DND-41 (cell line): ENCODE data around the gene MCCC2.

ENCODE experiments used
- CTCF ChIP-seq: IDR thresholded peaks from 2 replicates; pipeline ENCODE4 v1.5.1; 2012; ENCODE audit warnings: borderline replicate concordance, low read length, moderate library complexity, mild to moderate bottlenecking; ENCODE audit not compliant: poor library complexity, severe bottlenecking; ENCODE audit errors: extremely low read depth
- EZH2 ChIP-seq: IDR thresholded peaks from 3 replicates; pipeline ENCODE4 v1.6.1; 2012; ENCODE audit warnings: borderline replicate concordance, low read depth, mild to moderate bottlenecking, moderate library complexity, low read length, inconsistent platforms; ENCODE audit not compliant: severe bottlenecking

- TF ChIP-seq CTCF: no peak
- no peak for TF ChIP-seq EZH2
Measured at GRCh38 chr5:71569748-71570509, 17.2 kb upstream of the MCCC2 start.
